GM06990 (cell line): ENCODE data around the gene TMEM233.

Source experiments
- DNase-seq: peaks from one replicate; pipeline ENCODE4 v3.0.0-alpha.2; 2011; ENCODE audit not compliant: insufficient read length; ENCODE audit errors: extremely low read depth
- H3K27me3 ChIP-seq: replicated peaks from 2 replicates; pipeline ENCODE4 v1.6.0; 2011; ENCODE audit warnings: low read length; ENCODE audit not compliant: control insufficient read depth, insufficient read depth
- H3K36me3 ChIP-seq: 2 replicates; pipeline ENCODE4 v1.5.1; 2011; ENCODE audit warnings: low read length; ENCODE audit not compliant: control insufficient read depth, insufficient read depth
- H3K4me3 ChIP-seq: replicated peaks from 2 replicates; pipeline ENCODE4 v1.5.1; 2011; ENCODE audit warnings: low read depth, mild to moderate bottlenecking, control low read depth, low read length
- TF ChIP-seq, protein P1 (sequence below): IDR thresholded peaks from 2 replicates; pipeline ENCODE4 v1.5.1; 2011; ENCODE audit warnings: low read length, control low read depth, mild to moderate bottlenecking, inconsistent platforms; ENCODE audit not compliant: insufficient read depth, poor library complexity, severe bottlenecking

TMEM233 gene

DNA sequence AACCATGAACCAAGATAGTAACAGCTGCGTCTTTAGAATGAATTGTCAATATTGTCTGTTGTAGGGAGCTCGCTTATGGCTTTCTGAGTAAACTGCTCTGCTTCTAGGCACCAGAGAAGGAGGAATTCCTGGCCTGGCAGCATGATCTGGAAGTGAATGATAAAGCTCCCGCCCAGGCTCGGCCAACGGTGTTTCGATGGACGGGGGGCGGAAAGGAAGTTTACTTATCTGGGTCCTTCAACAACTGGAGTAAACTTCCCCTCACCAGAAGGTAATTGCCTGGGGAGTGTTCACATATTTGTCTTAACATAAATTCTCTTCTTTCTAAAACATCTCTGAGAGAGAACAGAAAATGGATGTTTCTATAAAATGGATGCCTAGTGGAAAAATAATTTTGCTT lies 78.6 kb downstream of the TMEM233 start:
- no peaks in the 10 kb centered on the region for H3K27me3 ChIP-seq
- TF ChIP-seq, protein P1, sequence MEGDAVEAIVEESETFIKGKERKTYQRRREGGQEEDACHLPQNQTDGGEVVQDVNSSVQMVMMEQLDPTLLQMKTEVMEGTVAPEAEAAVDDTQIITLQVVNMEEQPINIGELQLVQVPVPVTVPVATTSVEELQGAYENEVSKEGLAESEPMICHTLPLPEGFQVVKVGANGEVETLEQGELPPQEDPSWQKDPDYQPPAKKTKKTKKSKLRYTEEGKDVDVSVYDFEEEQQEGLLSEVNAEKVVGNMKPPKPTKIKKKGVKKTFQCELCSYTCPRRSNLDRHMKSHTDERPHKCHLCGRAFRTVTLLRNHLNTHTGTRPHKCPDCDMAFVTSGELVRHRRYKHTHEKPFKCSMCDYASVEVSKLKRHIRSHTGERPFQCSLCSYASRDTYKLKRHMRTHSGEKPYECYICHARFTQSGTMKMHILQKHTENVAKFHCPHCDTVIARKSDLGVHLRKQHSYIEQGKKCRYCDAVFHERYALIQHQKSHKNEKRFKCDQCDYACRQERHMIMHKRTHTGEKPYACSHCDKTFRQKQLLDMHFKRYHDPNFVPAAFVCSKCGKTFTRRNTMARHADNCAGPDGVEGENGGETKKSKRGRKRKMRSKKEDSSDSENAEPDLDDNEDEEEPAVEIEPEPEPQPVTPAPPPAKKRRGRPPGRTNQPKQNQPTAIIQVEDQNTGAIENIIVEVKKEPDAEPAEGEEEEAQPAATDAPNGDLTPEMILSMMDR, result no peak
- DNase-seq, result no peak
- H3K36me3 ChIP-seq, result peaks cover 28% of the 10 kb centered on the region
- no peak overlapping the region for H3K4me3 ChIP-seq

DNA sequence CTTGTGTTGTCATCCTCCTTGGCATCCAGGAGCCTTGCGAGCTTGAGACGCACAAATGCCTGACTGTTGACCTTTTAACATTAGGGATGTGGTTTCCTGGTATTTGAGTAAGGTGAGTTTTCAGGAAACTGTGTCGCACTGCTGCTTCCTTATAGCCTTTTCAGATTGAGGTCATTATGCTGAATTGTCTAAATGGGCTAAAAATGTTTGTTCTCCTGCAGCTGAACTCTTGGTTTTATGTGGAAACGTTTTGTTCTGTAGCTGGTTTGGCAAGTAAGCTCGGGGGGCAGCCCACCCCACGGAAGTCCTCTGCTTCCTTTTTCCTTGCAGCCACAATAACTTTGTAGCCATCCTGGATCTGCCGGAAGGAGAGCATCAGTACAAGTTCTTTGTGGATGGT lies 80.1 kb downstream of the TMEM233 start:
- H3K27me3 ChIP-seq, result no peaks in the 10 kb centered on the region
- peaks cover 37% of the 10 kb centered on the region for H3K36me3 ChIP-seq
- TF ChIP-seq, protein P1, result no peak
- no peak for DNase-seq
- no peak overlapping the region for H3K4me3 ChIP-seq

DNA sequence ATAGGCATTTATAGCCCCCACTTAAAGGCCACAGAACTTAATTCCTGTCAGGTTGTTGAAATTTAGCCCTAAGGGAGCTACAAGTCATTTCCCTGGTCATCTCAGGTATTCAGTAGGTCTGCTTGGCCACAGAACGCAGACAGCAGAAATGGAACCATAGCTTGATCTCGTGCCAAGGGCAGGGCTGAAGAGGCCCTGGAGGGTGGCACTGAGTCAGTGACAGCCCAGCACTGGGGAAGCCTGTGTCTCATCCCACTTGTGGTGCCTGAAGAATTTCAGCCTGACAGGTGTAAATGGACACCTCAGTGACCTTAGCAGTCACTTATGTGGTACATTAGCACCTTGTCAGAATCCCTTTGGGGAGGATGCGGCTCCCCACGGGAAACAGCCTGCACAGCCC lies 81.0 kb downstream of the TMEM233 start:
- H3K27me3 ChIP-seq, result no peaks in the 10 kb centered on the region
- peaks cover 42% of the 10 kb centered on the region for H3K36me3 ChIP-seq
- DNase-seq, result no peak
- H3K4me3 ChIP-seq, result no peak overlapping the region
- TF ChIP-seq, protein P1, result no peak

GRCh38 chr12:119676022-119676421 lies 82.4 kb downstream of the TMEM233 start:
- Histone ChIP-seq H3K27me3 (no peaks in the 10 kb centered on the region), H3K36me3 (peaks cover 55% of the 10 kb centered on the region), H3K4me3 (no peak overlapping the region)
- DNase-seq, result no peak
- TF ChIP-seq, protein P1, result no peak

DNA sequence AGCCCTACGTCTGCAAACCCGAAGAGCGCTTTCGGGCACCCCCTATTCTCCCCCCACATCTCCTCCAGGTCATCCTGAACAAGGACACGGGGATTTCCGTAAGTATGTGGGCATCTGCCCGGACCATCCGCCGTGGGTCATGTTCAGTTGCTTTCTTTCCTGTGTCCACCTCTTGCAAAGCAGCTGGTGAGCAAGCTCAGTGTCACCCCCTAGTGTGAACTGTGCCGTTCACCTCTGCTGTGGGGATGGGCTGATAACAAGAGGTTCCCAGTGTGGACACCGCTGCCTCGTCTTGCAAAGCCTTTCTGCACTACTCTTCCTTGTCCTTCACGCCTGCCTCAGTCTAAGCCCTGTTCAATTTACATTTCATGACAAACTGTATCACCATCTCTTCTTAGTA lies 83.0 kb downstream of the TMEM233 start:
- Histone ChIP-seq H3K36me3 (peaks cover 59% of the 10 kb centered on the region), H3K27me3 (no peaks in the 10 kb centered on the region), H3K4me3 (no peak overlapping the region)
- TF ChIP-seq, protein P1, result no peak
- no peak for DNase-seq

GRCh38 chr12:119678459-119678858 lies 84.9 kb downstream of the TMEM233 start:
- H3K36me3 ChIP-seq, result peaks cover 58% of the 10 kb centered on the region
- no peaks in the 10 kb centered on the region for H3K27me3 ChIP-seq
- H3K4me3 ChIP-seq, result no peak overlapping the region
- no peak for DNase-seq
- TF ChIP-seq, protein P1, result no peak
